GM18519 (cell line): ENCODE results near the gene LYZL6.
"Not testable (repeated sequence)": the region's sequence is repeated elsewhere in the genome, so short reads cannot be mapped to it uniquely, and the experiment has no call there.

ENCODE experiments used
- ATAC-seq: cut with Tn5 transposase; IDR thresholded peaks from one replicate; pipeline ENCODE4 v1.9.1; 2021; ENCODE audit warnings: mild to moderate bottlenecking, moderate library complexity; ENCODE audit not compliant: unreplicated experiment, low FRiP score

Gene LYZL6

GRCh38 chr17:35909408-35909807, 34.1 kb downstream of the LYZL6 start:
- ATAC-seq = no peak

- ATAC-seq = no peak
These were observed 35.8 kb downstream of the LYZL6 start for GRCh38 chr17:35907691-35908090.

GRCh38 chr17:35906926-35907637, 36.4 kb downstream of the LYZL6 start:
- no peak for ATAC-seq

GRCh38 chr17:35906191-35906925, 37.2 kb downstream of the LYZL6 start:
- no peak for ATAC-seq

GRCh38 chr17:35903451-35903850, 40.1 kb downstream of the LYZL6 start:
- no peak for ATAC-seq

- no peak for ATAC-seq
These were observed 41.8 kb downstream of the LYZL6 start for GRCh38 chr17:35901631-35902175.

- no peak for ATAC-seq
These were observed 42.6 kb downstream of the LYZL6 start for GRCh38 chr17:35900708-35901480.

GRCh38 chr17:35900280-35900679, 43.2 kb downstream of the LYZL6 start:
- no peak for ATAC-seq

- no peak for ATAC-seq
These were observed 45.0 kb downstream of the LYZL6 start for GRCh38 chr17:35898283-35899070.

GRCh38 chr17:35897772-35898171, 45.7 kb downstream of the LYZL6 start:
- not testable (repeated sequence) for ATAC-seq

- ATAC-seq = no peak
These were observed 47.6 kb downstream of the LYZL6 start for GRCh38 chr17:35895636-35896587.

GRCh38 chr17:35894206-35894605, 49.3 kb downstream of the LYZL6 start:
- ATAC-seq = no peak

- ATAC-seq = no peak
These were observed 49.8 kb downstream of the LYZL6 start for GRCh38 chr17:35893751-35894150.

- ATAC-seq = no peak
These were observed 51.1 kb downstream of the LYZL6 start for GRCh38 chr17:35892091-35893035.

GRCh38 chr17:35891269-35891668, 52.2 kb downstream of the LYZL6 start:
- no peak for ATAC-seq

GRCh38 chr17:35890774-35891155, 52.7 kb downstream of the LYZL6 start:
- no peak for ATAC-seq

GRCh38 chr17:35889818-35890773, 53.4 kb downstream of the LYZL6 start:
- ATAC-seq = no peak
